DOHH2 (cell line): ENCODE data around the gene MGAT5.

Source experiments
- H3F3A ChIP-seq: fragments of 200-600 bp; sonication (generic), shearing (Covaris generic); 2 replicates; pipeline ENCODE4 v1.6.0; 2016; ENCODE audit warnings: antibody characterized with exemption, mild to moderate bottlenecking; ENCODE audit not compliant: control insufficient read depth, insufficient read depth
- H3K27ac ChIP-seq: fragments of 200-600 bp; sonication (generic); 2 replicates; pipeline ENCODE4 v1.5.1; 2014; ENCODE audit warnings: low read depth, mild to moderate bottlenecking, low read length, moderate library complexity
- H3K27me3 ChIP-seq: fragments of 200-600 bp; sonication (generic); 2 replicates; pipeline ENCODE4 v1.6.1; 2014; ENCODE audit warnings: mild to moderate bottlenecking, low read length, mixed read lengths; ENCODE audit not compliant: control insufficient read depth
- H3K36me3 ChIP-seq: fragments of 200-600 bp; sonication (generic); 2 replicates; pipeline ENCODE4 v1.6.1; 2014; ENCODE audit warnings: mild to moderate bottlenecking, low read length, moderate library complexity, mixed read lengths; ENCODE audit not compliant: control insufficient read depth
- H3K4me1 ChIP-seq: fragments of 200-600 bp; sonication (generic); 2 replicates; pipeline ENCODE4 v1.6.1; 2014; ENCODE audit warnings: mild to moderate bottlenecking, low read length, mixed read lengths; ENCODE audit not compliant: control insufficient read depth
- H3K4me2 ChIP-seq: fragments of 200-600 bp; sonication (generic); 2 replicates; pipeline ENCODE4 v1.6.0; 2014; ENCODE audit warnings: mild to moderate bottlenecking, low read length, moderate library complexity
- H3K4me3 ChIP-seq: fragments of 200-600 bp; sonication (generic); 2 replicates; pipeline ENCODE4 v1.5.1; 2014; ENCODE audit warnings: mild to moderate bottlenecking, low read length, mixed read lengths
- H3K79me2 ChIP-seq: fragments of 200-600 bp; sonication (generic); 2 replicates; pipeline ENCODE4 v1.6.1; 2014; ENCODE audit warnings: mild to moderate bottlenecking, low read length, mixed read lengths; ENCODE audit not compliant: control insufficient read depth
- H3K9me2 ChIP-seq: fragments of 200-600 bp; sonication (generic); replicated peaks from 2 replicates; pipeline ENCODE4 v1.6.1; 2014; ENCODE audit warnings: mild to moderate bottlenecking, low read length, mixed read lengths; ENCODE audit not compliant: control insufficient read depth
- H3K9me3 ChIP-seq: fragments of 200-600 bp; sonication (generic); 2 replicates; pipeline ENCODE4 v1.6.1; 2014; ENCODE audit warnings: antibody characterized with exemption, low read length, mixed read lengths; ENCODE audit not compliant: control insufficient read depth, insufficient read depth
- H4K20me1 ChIP-seq: fragments of 200-600 bp; sonication (generic); 2 replicates; pipeline ENCODE4 v1.6.0; 2014; ENCODE audit warnings: low read depth, mild to moderate bottlenecking, antibody characterized with exemption, low read length, moderate library complexity; ENCODE audit not compliant: control insufficient read depth, insufficient read depth
- CTCF ChIP-seq: fragments of 200-600 bp; sonication (generic); IDR thresholded peaks from one replicate; pipeline ENCODE4 v1.5.1; 2014; ENCODE audit warnings: antibody characterized with exemption, mild to moderate bottlenecking, low read depth, low read length; ENCODE audit not compliant: poor library complexity, severe bottlenecking
- EZH2phosphoT487 ChIP-seq: fragments of 200-600 bp; sonication (generic); IDR thresholded peaks from 2 replicates; pipeline ENCODE4 v1.6.1; 2017; ENCODE audit warnings: borderline replicate concordance, mild to moderate bottlenecking, antibody characterized with exemption, low read length, moderate library complexity, mixed read lengths

The MGAT5 gene

GRCh38 chr2:134296301-134296700 is 42.4 kb downstream of the MGAT5 start:
- H3K9me2 ChIP-seq: no peaks in the 10 kb centered on the region
- no peaks in the 10 kb centered on the region for H3K9me3 ChIP-seq
- TF ChIP-seq EZH2phosphoT487 (no peak), CTCF (no peak)
- H3K4me3 ChIP-seq: peak overlapping the region; percentile 49
- peaks cover 4% of the 10 kb centered on the region; the same call in 1 of the 2 replicates for H3F3A ChIP-seq
- H3K36me3 ChIP-seq: peaks cover 25% of the 10 kb centered on the region
- peak overlapping the region; percentile 40 for H3K4me2 ChIP-seq
- no peaks in the 10 kb centered on the region for H3K27me3 ChIP-seq
- peaks cover 65% of the 10 kb centered on the region for H3K4me1 ChIP-seq
- H3K27ac ChIP-seq: peak overlapping the region; percentile 80
- no peaks in the 10 kb centered on the region for H4K20me1 ChIP-seq
- peaks cover 66% of the 10 kb centered on the region for H3K79me2 ChIP-seq

- Histone ChIP-seq H3K27me3 (no peaks in the 10 kb centered on the region), H4K20me1 (no peaks in the 10 kb centered on the region), H3K4me3 (no peak overlapping the region), H3K9me3 (no peaks in the 10 kb centered on the region), H3F3A (peaks cover under 1% of the 10 kb centered on the region; the same call in 1 of the 2 replicates), H3K4me1 (peaks cover 47% of the 10 kb centered on the region), H3K9me2 (no peaks in the 10 kb centered on the region), H3K36me3 (peaks cover 21% of the 10 kb centered on the region), H3K27ac (no peak overlapping the region), H3K79me2 (peaks cover 50% of the 10 kb centered on the region), H3K4me2 (no peak overlapping the region)
- TF ChIP-seq CTCF (no peak), EZH2phosphoT487 (no peak)
Observed at GRCh38 chr2:134299334-134299733, 45.5 kb downstream of the MGAT5 start.

GRCh38 chr2:134300585-134300984 is 46.7 kb downstream of the MGAT5 start:
- Histone ChIP-seq H3K79me2 (peaks cover 54% of the 10 kb centered on the region), H3K27me3 (no peaks in the 10 kb centered on the region), H3F3A (no peaks in the 10 kb centered on the region; the same call in 1 of the 2 replicates), H3K27ac (no peak overlapping the region), H3K4me2 (no peak overlapping the region), H3K4me3 (no peak overlapping the region), H3K4me1 (peaks cover 34% of the 10 kb centered on the region), H4K20me1 (no peaks in the 10 kb centered on the region), H3K36me3 (peaks cover 21% of the 10 kb centered on the region), H3K9me2 (no peaks in the 10 kb centered on the region), H3K9me3 (no peaks in the 10 kb centered on the region)
- no peak for TF ChIP-seq EZH2phosphoT487
- TF ChIP-seq CTCF: no peak
